Limb (tissue), 2 donors: ENCODE results near the gene MZT2B.
"Not testable (repeated sequence)": the region's sequence is repeated elsewhere in the genome, so short reads cannot be mapped to it uniquely, and the experiment has no call there.

ENCODE experiments used
- DNase-seq, 2 donors: peaks; one replicate each; pipeline ENCODE4 v3.0.0-alpha.2; 2016; ENCODE audit errors: extremely low spot score in 2 of 2

The MZT2B gene

GRCh38 chr2:130207051-130207450 lies 25.0 kb downstream of the MZT2B start:
- DNase-seq: not testable (repeated sequence)

DNA sequence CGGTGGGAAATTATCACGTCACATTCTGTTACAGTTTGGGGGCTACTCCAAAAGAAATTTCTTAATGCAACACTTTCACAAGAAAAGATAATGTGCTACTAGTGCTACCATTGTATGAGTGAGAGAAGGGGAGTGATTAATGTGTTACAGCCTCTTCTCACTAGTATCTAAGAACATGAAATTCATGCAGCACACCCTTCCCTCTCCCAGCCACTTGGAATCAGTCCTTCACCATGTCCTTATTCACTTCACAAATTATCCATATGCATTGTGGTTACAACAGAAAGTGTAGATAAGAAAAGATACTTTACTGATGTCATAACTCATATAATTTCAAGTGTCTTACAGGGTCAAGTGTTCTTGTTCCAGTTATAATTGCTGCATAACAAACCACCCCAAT lies 37.1 kb downstream of the MZT2B start:
- not testable (repeated sequence) for DNase-seq

DNA sequence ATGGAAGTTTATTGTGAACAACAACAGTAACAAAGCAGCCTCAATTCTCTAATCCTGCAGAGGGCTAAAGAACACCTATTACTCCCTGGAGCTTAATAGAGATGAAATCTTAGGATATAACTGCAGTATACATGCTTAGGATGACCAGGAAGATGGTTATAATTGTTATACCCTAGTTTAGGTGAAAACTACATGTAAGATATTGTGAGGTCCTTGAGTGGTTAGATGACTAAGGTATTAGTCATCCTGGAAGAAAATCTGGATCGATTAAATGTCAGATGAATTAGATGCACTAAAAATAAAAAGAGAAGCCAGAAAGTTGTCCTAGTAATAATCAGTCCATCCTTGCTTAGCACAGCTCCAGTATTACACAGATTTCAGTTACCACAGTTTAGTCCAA lies 38.4 kb downstream of the MZT2B start:
- not testable (repeated sequence) for DNase-seq

DNA sequence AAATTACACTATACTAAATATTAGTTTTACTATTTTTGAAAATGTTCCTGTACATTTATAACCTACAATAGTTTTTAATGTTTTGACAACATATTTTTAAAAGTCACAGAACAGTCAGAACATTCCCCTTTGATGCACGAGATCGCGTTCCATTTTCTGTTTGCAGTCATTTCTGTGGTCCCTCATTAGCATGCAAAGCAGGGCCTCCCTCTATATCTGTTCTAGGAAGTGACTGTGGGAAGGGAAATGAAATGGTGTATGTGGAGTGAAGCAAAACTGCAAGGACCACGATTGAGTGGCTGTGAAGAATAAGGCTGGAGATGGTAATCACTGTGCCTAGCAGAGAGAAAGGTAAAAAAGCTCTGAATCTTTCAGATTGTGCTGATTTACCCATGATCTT lies 40.5 kb downstream of the MZT2B start:
- DNase-seq: not testable (repeated sequence)

- DNase-seq: not testable (repeated sequence)
Observed at GRCh38 chr2:130228005-130228404, 45.9 kb downstream of the MZT2B start.

- not testable (repeated sequence) for DNase-seq
Observed at GRCh38 chr2:130228467-130229160, 46.6 kb downstream of the MZT2B start.

DNA sequence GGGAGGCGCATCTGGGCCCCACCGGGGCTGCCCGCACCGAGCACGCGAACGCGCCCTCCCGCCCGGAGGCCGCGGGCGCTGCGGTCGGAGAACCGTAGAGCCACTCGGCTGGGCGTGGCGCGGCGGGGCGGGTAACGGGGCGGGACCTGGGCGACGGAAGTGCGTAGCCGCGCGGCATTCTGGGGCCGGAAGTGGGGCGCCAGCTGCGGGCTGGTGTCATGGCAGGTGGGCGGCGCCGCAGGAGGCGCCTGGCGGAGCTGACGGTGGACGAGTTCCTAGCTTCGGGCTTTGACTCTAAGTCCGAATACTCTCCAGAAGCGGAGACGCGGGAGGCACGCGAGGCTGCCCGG lies 47.1 kb downstream of the MZT2B start:
- not testable (repeated sequence) for DNase-seq

GRCh38 chr2:130230376-130230775 lies 48.3 kb downstream of the MZT2B start:
- not testable (repeated sequence) for DNase-seq

DNA sequence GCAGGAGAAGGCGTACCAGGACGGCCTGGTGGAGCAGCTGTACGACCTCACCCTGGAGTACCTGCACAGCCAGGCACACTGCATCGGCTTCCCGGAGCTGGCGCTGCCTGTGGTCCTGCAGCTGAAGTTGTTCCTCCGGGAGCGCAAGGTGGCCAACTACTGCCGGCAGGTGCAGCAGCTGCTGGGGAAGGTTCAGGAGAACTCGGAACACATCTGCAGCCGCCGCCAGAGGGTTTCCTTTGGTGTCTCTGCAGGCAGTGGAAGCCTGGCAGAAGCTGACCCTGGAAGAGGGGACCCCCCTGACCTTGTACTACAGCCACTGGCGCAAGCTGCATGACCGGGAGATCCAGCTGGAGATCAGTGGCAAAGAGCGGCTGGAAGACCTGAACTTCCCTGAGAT lies 48.8 kb downstream of the MZT2B start:
- not testable (repeated sequence) for DNase-seq

DNA sequence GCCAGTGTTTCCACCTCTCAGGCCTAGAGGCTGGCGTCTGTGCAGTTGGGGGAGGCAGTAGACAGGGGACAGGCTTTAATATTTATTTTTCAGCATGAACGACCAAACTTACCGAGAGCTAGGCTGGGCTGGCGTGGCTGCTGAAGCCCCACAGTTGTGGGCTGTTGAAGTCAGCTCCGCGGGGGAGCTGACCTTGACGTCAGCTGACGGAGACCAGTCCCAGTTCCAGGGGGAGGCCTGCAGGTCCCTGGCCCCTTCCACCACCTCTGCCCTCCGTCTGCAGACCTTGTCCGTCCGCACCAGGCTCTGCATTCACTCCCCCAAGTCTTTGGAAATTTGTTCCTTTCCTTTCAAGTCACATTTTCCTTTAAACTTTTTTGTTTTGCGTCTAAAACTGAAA lies 49.6 kb downstream of the MZT2B start:
- DNase-seq: no peak

- not testable (repeated sequence) for DNase-seq
Observed at GRCh38 chr2:130233066-130233465, 51.0 kb downstream of the MZT2B start.

DNA sequence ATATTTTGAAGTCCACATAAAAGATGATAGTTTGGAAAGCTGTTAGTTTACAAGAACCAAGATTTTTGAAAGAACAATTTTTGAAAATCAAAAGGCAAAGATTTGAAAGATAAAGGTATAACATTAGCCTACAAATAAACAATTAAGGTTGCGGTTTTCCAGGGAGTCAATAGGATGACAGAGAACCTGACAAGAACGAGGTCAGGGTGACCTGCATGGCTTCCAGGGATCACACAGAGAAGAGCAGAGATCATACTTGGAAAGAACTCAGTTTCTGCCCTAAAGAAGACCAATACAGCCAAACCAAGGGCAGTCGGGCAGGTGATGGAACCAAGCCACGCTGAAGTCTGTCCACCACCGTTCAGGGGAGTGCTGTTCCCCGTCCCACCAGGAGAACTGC lies 57.5 kb downstream of the MZT2B start:
- not testable (repeated sequence) for DNase-seq
